Stimulated activated CD4-positive, alpha-beta T cell treated with anti-CD3 and anti-CD28 coated beads, TNF-alpha, amount 100 ng/mL, for 48 hours (primary cell): ENCODE results near the gene ME3.
A peak's percentile ranks its signal among the peaks of the same experiment; 100 is the strongest.

Experiments used
- DNase-seq, 3 donors: peaks; one replicate each; pipeline ENCODE4 v3.0.0-alpha.2; 2020; ENCODE audit warnings: low read depth in 3 of 3

Gene ME3

GRCh38 chr11:86463120-86463519, 209.3 kb downstream of the ME3 start:
- no peak for DNase-seq

- DNase-seq = no peak
These were observed 210.5 kb downstream of the ME3 start for GRCh38 chr11:86461892-86462291.

GRCh38 chr11:86460461-86461385, 211.7 kb downstream of the ME3 start:
- DNase-seq = no peak

GRCh38 chr11:86459682-86460460, 212.5 kb downstream of the ME3 start:
- no peak for DNase-seq

- no peak for DNase-seq
These were observed 213.4 kb downstream of the ME3 start for GRCh38 chr11:86459002-86459385.

- DNase-seq = no peak
These were observed 214.0 kb downstream of the ME3 start for GRCh38 chr11:86458294-86459001.

- DNase-seq = peak; percentile 72 to 84 (median 84)
These were observed 216.1 kb downstream of the ME3 start for GRCh38 chr11:86456075-86456939.

- no peak for DNase-seq
These were observed 219.0 kb downstream of the ME3 start for GRCh38 chr11:86453290-86454030.

GRCh38 chr11:86449993-86450629, 222.3 kb downstream of the ME3 start:
- no peak for DNase-seq

- DNase-seq = peak in 1 of 3 donors; percentile 27
These were observed 224.5 kb downstream of the ME3 start for GRCh38 chr11:86447763-86448480.

GRCh38 chr11:86446924-86447285, 225.5 kb downstream of the ME3 start:
- DNase-seq = no peak

GRCh38 chr11:86446163-86446923, 226.1 kb downstream of the ME3 start:
- no peak for DNase-seq

GRCh38 chr11:86444981-86445380, 227.4 kb downstream of the ME3 start:
- DNase-seq = no peak

GRCh38 chr11:86443415-86443814, 229.0 kb downstream of the ME3 start:
- no peak for DNase-seq

- no peak for DNase-seq
These were observed 229.6 kb downstream of the ME3 start for GRCh38 chr11:86442827-86443226.

- DNase-seq = no peak
These were observed 230.0 kb downstream of the ME3 start for GRCh38 chr11:86442420-86442819.

- DNase-seq = no peak
These were observed 231.6 kb downstream of the ME3 start for GRCh38 chr11:86440843-86441242.

GRCh38 chr11:86440305-86440716, 232.1 kb downstream of the ME3 start:
- no peak for DNase-seq

GRCh38 chr11:86438685-86439084, 233.7 kb downstream of the ME3 start:
- no peak for DNase-seq
